ENCODE results near the gene ZC3H12C.
"Not testable (repeated sequence)": the region's sequence is repeated elsewhere in the genome, so short reads cannot be mapped to it uniquely, and the experiment has no call there.

The ZC3H12C gene

GRCh38 chr11:110065189-110065588 lies 28.0 kb upstream of the ZC3H12C start:
- Histone ChIP-seq H3K4me3 (ENCODE audit: low read length) (no peak overlapping the region), H3K4me1 (ENCODE audit: insufficient read depth, low read length) (no peaks in the 10 kb centered on the region), H3K27me3 (ENCODE audit: insufficient read depth, low read length) (no peaks in the 10 kb centered on the region), H3K9me3 (ENCODE audit: insufficient read depth, low read depth, low read length) (no peaks in the 10 kb centered on the region), H3K9ac (ENCODE audit: low read depth, low read length) (no peak overlapping the region), H3K27ac (ENCODE audit: low read depth, low read length) (no peak overlapping the region), H3K36me3 (ENCODE audit: insufficient read depth, low read length) (no peaks in the 10 kb centered on the region)
- WGBS = 25% methylated on average over 1 of the region's 2 CpGs

- H3K9ac ChIP-seq (ENCODE audit: low read depth, low read length); H3K9me3 ChIP-seq (ENCODE audit: insufficient read depth, low read depth, low read length); H3K27me3 ChIP-seq (ENCODE audit: insufficient read depth, low read length); H3K4me1 ChIP-seq (ENCODE audit: insufficient read depth, low read length); H3K27ac ChIP-seq (ENCODE audit: low read depth, low read length); H3K4me3 ChIP-seq (ENCODE audit: low read length); H3K36me3 ChIP-seq (ENCODE audit: insufficient read depth, low read length): not testable (repeated sequence)
- WGBS = 99% methylated on average over 4 of the region's 4 CpGs
Measured at GRCh38 chr11:110068001-110068400, 25.2 kb upstream of the ZC3H12C start.

GRCh38 chr11:110069158-110069737 lies 23.9 kb upstream of the ZC3H12C start:
- no peaks in the 10 kb centered on the region for H3K4me1 ChIP-seq (ENCODE audit: insufficient read depth, low read length)
- H3K9me3 ChIP-seq (ENCODE audit: insufficient read depth, low read depth, low read length) = no peaks in the 10 kb centered on the region
- no peaks in the 10 kb centered on the region for H3K27me3 ChIP-seq (ENCODE audit: insufficient read depth, low read length)
- no peaks in the 10 kb centered on the region for H3K36me3 ChIP-seq (ENCODE audit: insufficient read depth, low read length)
- WGBS = 89% methylated on average over 5 of the region's 7 CpGs
- no peak overlapping the region for H3K9ac ChIP-seq (ENCODE audit: low read depth, low read length)
- no peak overlapping the region for H3K27ac ChIP-seq (ENCODE audit: low read depth, low read length)
- no peak overlapping the region for H3K4me3 ChIP-seq (ENCODE audit: low read length)

- H3K9me3 ChIP-seq (ENCODE audit: insufficient read depth, low read depth, low read length) = no peaks in the 10 kb centered on the region
- 95% methylated on average over 3 of the region's 3 CpGs for WGBS
- no peak overlapping the region for H3K27ac ChIP-seq (ENCODE audit: low read depth, low read length)
- H3K4me3 ChIP-seq (ENCODE audit: low read length) = no peak overlapping the region
- H3K36me3 ChIP-seq (ENCODE audit: insufficient read depth, low read length) = no peaks in the 10 kb centered on the region
- H3K4me1 ChIP-seq (ENCODE audit: insufficient read depth, low read length) = no peaks in the 10 kb centered on the region
- H3K9ac ChIP-seq (ENCODE audit: low read depth, low read length) = no peak overlapping the region
- H3K27me3 ChIP-seq (ENCODE audit: insufficient read depth, low read length) = no peaks in the 10 kb centered on the region
Measured at GRCh38 chr11:110070176-110070575, 23.0 kb upstream of the ZC3H12C start.

- 94% methylated on average over 2 of the region's 2 CpGs for WGBS
- no peak overlapping the region for H3K9ac ChIP-seq (ENCODE audit: low read depth, low read length)
- H3K4me3 ChIP-seq (ENCODE audit: low read length) = no peak overlapping the region
- no peak overlapping the region for H3K27ac ChIP-seq (ENCODE audit: low read depth, low read length)
- H3K27me3 ChIP-seq (ENCODE audit: insufficient read depth, low read length) = no peaks in the 10 kb centered on the region
- no peaks in the 10 kb centered on the region for H3K9me3 ChIP-seq (ENCODE audit: insufficient read depth, low read depth, low read length)
- H3K4me1 ChIP-seq (ENCODE audit: insufficient read depth, low read length) = peaks cover 8% of the 10 kb centered on the region
- H3K36me3 ChIP-seq (ENCODE audit: insufficient read depth, low read length) = no peaks in the 10 kb centered on the region
Measured at GRCh38 chr11:110071197-110071596, 22.0 kb upstream of the ZC3H12C start.

- no peak overlapping the region for H3K4me3 ChIP-seq (ENCODE audit: low read length)
- no peaks in the 10 kb centered on the region for H3K27me3 ChIP-seq (ENCODE audit: insufficient read depth, low read length)
- no peaks in the 10 kb centered on the region for H3K36me3 ChIP-seq (ENCODE audit: insufficient read depth, low read length)
- no peak overlapping the region for H3K27ac ChIP-seq (ENCODE audit: low read depth, low read length)
- H3K9ac ChIP-seq (ENCODE audit: low read depth, low read length) = no peak overlapping the region
- H3K9me3 ChIP-seq (ENCODE audit: insufficient read depth, low read depth, low read length) = no peaks in the 10 kb centered on the region
- H3K4me1 ChIP-seq (ENCODE audit: insufficient read depth, low read length) = peaks cover 26% of the 10 kb centered on the region
Measured at GRCh38 chr11:110072930-110073329, 20.3 kb upstream of the ZC3H12C start.

GRCh38 chr11:110074499-110074898 lies 18.7 kb upstream of the ZC3H12C start:
- Histone ChIP-seq H3K27ac (ENCODE audit: low read depth, low read length) (no peak overlapping the region), H3K9ac (ENCODE audit: low read depth, low read length) (no peak overlapping the region), H3K9me3 (ENCODE audit: insufficient read depth, low read depth, low read length) (peaks cover 11% of the 10 kb centered on the region), H3K4me3 (ENCODE audit: low read length) (no peak overlapping the region), H3K4me1 (ENCODE audit: insufficient read depth, low read length) (peaks cover 29% of the 10 kb centered on the region), H3K36me3 (ENCODE audit: insufficient read depth, low read length) (no peaks in the 10 kb centered on the region), H3K27me3 (ENCODE audit: insufficient read depth, low read length) (no peaks in the 10 kb centered on the region)
- 95% methylated on average over 7 of the region's 7 CpGs for WGBS

- Histone ChIP-seq H3K9me3 (ENCODE audit: insufficient read depth, low read depth, low read length) (peaks cover 12% of the 10 kb centered on the region), H3K27me3 (ENCODE audit: insufficient read depth, low read length) (no peaks in the 10 kb centered on the region), H3K27ac (ENCODE audit: low read depth, low read length) (no peak overlapping the region), H3K4me3 (ENCODE audit: low read length) (no peak overlapping the region), H3K4me1 (ENCODE audit: insufficient read depth, low read length) (peaks cover 29% of the 10 kb centered on the region), H3K36me3 (ENCODE audit: insufficient read depth, low read length) (no peaks in the 10 kb centered on the region), H3K9ac (ENCODE audit: low read depth, low read length) (no peak overlapping the region)
- WGBS = 93% methylated on average over 12 of the region's 12 CpGs
Measured at GRCh38 chr11:110075105-110075846, 17.9 kb upstream of the ZC3H12C start.

GRCh38 chr11:110075847-110076208 lies 17.4 kb upstream of the ZC3H12C start:
- Histone ChIP-seq H3K27me3 (ENCODE audit: insufficient read depth, low read length) (no peaks in the 10 kb centered on the region), H3K9me3 (ENCODE audit: insufficient read depth, low read depth, low read length) (peaks cover 12% of the 10 kb centered on the region), H3K9ac (ENCODE audit: low read depth, low read length) (no peak overlapping the region), H3K4me1 (ENCODE audit: insufficient read depth, low read length) (peaks cover 29% of the 10 kb centered on the region), H3K4me3 (ENCODE audit: low read length) (no peak overlapping the region), H3K36me3 (ENCODE audit: insufficient read depth, low read length) (no peaks in the 10 kb centered on the region), H3K27ac (ENCODE audit: low read depth, low read length) (no peak overlapping the region)
- WGBS = 80% methylated on average over 4 of the region's 4 CpGs

- no peaks in the 10 kb centered on the region for H3K36me3 ChIP-seq (ENCODE audit: insufficient read depth, low read length)
Measured at GRCh38 chr11:110076371-110076965, 16.7 kb upstream of the ZC3H12C start.

GRCh38 chr11:110077346-110077745 lies 15.8 kb upstream of the ZC3H12C start:
- Histone ChIP-seq H3K27ac (ENCODE audit: low read depth, low read length) (peak overlapping the region; percentile 75; the same call in 1 of the 2 replicates), H3K9me3 (ENCODE audit: insufficient read depth, low read depth, low read length) (peaks cover 12% of the 10 kb centered on the region), H3K9ac (ENCODE audit: low read depth, low read length) (0 out of 2 replicates have a peak overlapping the region, but pooled peaks have one; percentile 13), H3K4me1 (ENCODE audit: insufficient read depth, low read length) (peaks cover 29% of the 10 kb centered on the region), H3K4me3 (ENCODE audit: low read length) (0 out of 2 replicates have a peak overlapping the region, but pooled peaks have one; percentile 16), H3K36me3 (ENCODE audit: insufficient read depth, low read length) (no peaks in the 10 kb centered on the region), H3K27me3 (ENCODE audit: insufficient read depth, low read length) (no peaks in the 10 kb centered on the region)
- WGBS = 91% methylated on average over 1 of the region's 1 CpG

More at GRCh38 chr11:110076371-110076965, 16.7 kb upstream of the ZC3H12C start:
- Histone ChIP-seq H3K9me3 (ENCODE audit: insufficient read depth, low read depth, low read length) (peaks cover 12% of the 10 kb centered on the region), H3K4me3 (ENCODE audit: low read length) (no peak overlapping the region), H3K27me3 (ENCODE audit: insufficient read depth, low read length) (no peaks in the 10 kb centered on the region), H3K9ac (ENCODE audit: low read depth, low read length) (no peak overlapping the region), H3K27ac (ENCODE audit: low read depth, low read length) (0 out of 2 replicates have a peak overlapping the region, but pooled peaks have one; percentile 30), H3K4me1 (ENCODE audit: insufficient read depth, low read length) (peaks cover 29% of the 10 kb centered on the region)
- 47% methylated on average over 6 of the region's 7 CpGs for WGBS

Measured in HUES64 (cell line).